Trophoblast cell (in vitro differentiated cells and primary cell): Measurements from ENCODE around the gene COBL.

Source experiments
- DNase-seq, 2 donors: peaks; one replicate each; pipeline ENCODE4 v3.0.0-alpha.2; 2016
- H2AFZ ChIP-seq: 2 replicates; pipeline ENCODE4 v1.6.1; 2013; ENCODE audit warnings: low read length, moderate library complexity, mild to moderate bottlenecking; ENCODE audit not compliant: insufficient read depth, poor library complexity
- H2AK5ac ChIP-seq: 2 replicates; pipeline ENCODE4 v1.6.1; 2013; ENCODE audit warnings: mild to moderate bottlenecking, low read length
- H2BK120ac ChIP-seq: 2 replicates; pipeline ENCODE4 v1.6.1; 2013; ENCODE audit warnings: low read length, mild to moderate bottlenecking, moderate library complexity; ENCODE audit not compliant: insufficient read depth, poor library complexity
- H2BK12ac ChIP-seq: 2 replicates; pipeline ENCODE4 v1.6.1; 2013; ENCODE audit warnings: mild to moderate bottlenecking, low read length, moderate library complexity
- H2BK5ac ChIP-seq: 2 replicates; pipeline ENCODE4 v1.6.1; 2013; ENCODE audit warnings: low read length, low read depth, moderate library complexity, mild to moderate bottlenecking; ENCODE audit not compliant: poor library complexity
- H3K14ac ChIP-seq: 2 replicates; pipeline ENCODE4 v1.6.1; 2013; ENCODE audit warnings: mild to moderate bottlenecking, low read length
- H3K18ac ChIP-seq: 2 replicates; pipeline ENCODE4 v1.6.1; 2013; ENCODE audit warnings: mild to moderate bottlenecking, low read length
- H3K23ac ChIP-seq: 2 replicates; pipeline ENCODE4 v1.6.1; 2013; ENCODE audit warnings: low read length
- H3K27ac ChIP-seq: 2 replicates; pipeline ENCODE4 v1.5.1; 2013; ENCODE audit warnings: low read depth, mild to moderate bottlenecking, inconsistent platforms, low read length, moderate library complexity
- H3K27me3 ChIP-seq: 2 replicates; pipeline ENCODE4 v1.6.1; 2013; ENCODE audit warnings: inconsistent platforms, mild to moderate bottlenecking, low read length, moderate library complexity; ENCODE audit not compliant: insufficient read depth
- H3K36me3 ChIP-seq, 2 experiments: 1 replicate in 1 of 2; 2 replicates in 1 of 2; pipeline ENCODE4 v1.6.1; 2013; ENCODE audit warnings: low read length in 2 of 2, mild to moderate bottlenecking in 2 of 2, moderate library complexity in 1 of 2; ENCODE audit not compliant: insufficient read depth in 2 of 2, control insufficient read depth in 1 of 2
- H3K4ac ChIP-seq: 2 replicates; pipeline ENCODE4 v1.6.1; 2013; ENCODE audit warnings: low read depth, mild to moderate bottlenecking, low read length, moderate library complexity
- H3K4me1 ChIP-seq, 2 experiments: 1 replicate in 1 of 2; 2 replicates in 1 of 2; pipeline ENCODE4 v1.6.1; 2013; ENCODE audit warnings: low read length in 2 of 2, mild to moderate bottlenecking in 2 of 2, moderate library complexity in 1 of 2; ENCODE audit not compliant: insufficient read depth in 2 of 2, control insufficient read depth in 1 of 2
- H3K4me2 ChIP-seq: 2 replicates; pipeline ENCODE4 v1.6.1; 2013; ENCODE audit warnings: inconsistent platforms, mild to moderate bottlenecking, low read length, moderate library complexity
- H3K4me3 ChIP-seq: 2 replicates; pipeline ENCODE4 v1.5.1; 2013; ENCODE audit warnings: mild to moderate bottlenecking, low read depth, low read length, inconsistent platforms
- H3K79me1 ChIP-seq: one replicate; pipeline ENCODE4 v1.6.1; 2013; ENCODE audit warnings: low read length
- H3K79me2 ChIP-seq: 2 replicates; pipeline ENCODE4 v1.6.1; 2013; ENCODE audit warnings: low read length, mild to moderate bottlenecking; ENCODE audit not compliant: control insufficient read depth, insufficient read depth, poor library complexity
- H3K9ac ChIP-seq: 2 replicates; pipeline ENCODE4 v1.6.1; 2013; ENCODE audit warnings: mild to moderate bottlenecking, low read length
- H3K9me3 ChIP-seq: 2 replicates; pipeline ENCODE4 v1.6.1; 2013; ENCODE audit warnings: low read depth, mild to moderate bottlenecking, control low read depth, inconsistent platforms, low read length; ENCODE audit not compliant: insufficient read depth
- H4K12ac ChIP-seq: 2 replicates; pipeline ENCODE4 v1.6.1; 2013; ENCODE audit warnings: low read depth, mild to moderate bottlenecking, low read length, moderate library complexity
- H4K8ac ChIP-seq: 2 replicates; pipeline ENCODE4 v1.6.1; 2013; ENCODE audit warnings: low read depth, mild to moderate bottlenecking, low read length, moderate library complexity
- H4K91ac ChIP-seq: one replicate; pipeline ENCODE4 v1.6.1; 2013; ENCODE audit warnings: low read depth, mild to moderate bottlenecking, low read length, moderate library complexity
- WGBS: extraction: QIAGEN DNeasy Blood & Tissue Kit; methylation state at CpG from one replicate; pipeline ENCODE4 v1.1.7; 2013; ENCODE audit warnings: missing lambda C conversion rate; ENCODE audit not compliant: insufficient read length, insufficient coverage; ENCODE audit errors: extremely low coverage; 5-methylcytosine and 5-hydroxymethylcytosine counted together

Gene COBL

DNA sequence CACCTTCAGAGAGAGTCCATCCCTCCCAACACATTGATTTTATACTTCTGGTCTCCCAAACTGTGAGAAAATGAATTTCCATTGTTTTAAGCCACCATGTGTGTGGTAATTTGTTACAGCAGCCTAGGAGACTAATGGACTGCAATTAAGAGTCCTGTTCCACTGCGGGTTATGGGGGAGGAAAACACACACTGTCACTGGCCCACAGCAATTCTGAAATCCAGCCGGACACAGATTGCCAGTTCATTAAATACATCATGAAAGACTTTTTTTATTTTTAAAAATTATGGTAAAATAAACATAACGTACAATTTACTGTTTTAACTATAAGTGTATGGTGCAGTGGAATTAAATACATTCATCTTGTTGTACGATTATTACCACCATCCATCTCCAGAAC, 340.5 kb downstream of the COBL start:
- Histone ChIP-seq H2BK5ac (no peak overlapping the region), H3K27me3 (no peaks in the 10 kb centered on the region), H3K79me1 (no peaks in the 10 kb centered on the region), H4K12ac (no peak overlapping the region), H3K4me3 (no peak overlapping the region), H2AK5ac (no peak overlapping the region), H3K4me1 (no peaks in the 10 kb centered on the region), H3K23ac (no peak overlapping the region), H2BK12ac (no peak overlapping the region), H3K79me2 (no peaks in the 10 kb centered on the region), H2AFZ (no peak overlapping the region), H4K8ac (no peak overlapping the region), H3K14ac (no peak overlapping the region), H3K36me3 (no peaks in the 10 kb centered on the region), H4K91ac (no peak overlapping the region), H3K4ac (no peak overlapping the region), H3K9me3 (no peaks in the 10 kb centered on the region), H3K27ac (no peak overlapping the region), H2BK120ac (no peak overlapping the region), H3K9ac (no peak overlapping the region), H3K18ac (no peak overlapping the region), H3K4me2 (no peak overlapping the region)
- no CpG with 5 or more reads among the region's 4 CpGs for WGBS
- DNase-seq = no peak

DNA sequence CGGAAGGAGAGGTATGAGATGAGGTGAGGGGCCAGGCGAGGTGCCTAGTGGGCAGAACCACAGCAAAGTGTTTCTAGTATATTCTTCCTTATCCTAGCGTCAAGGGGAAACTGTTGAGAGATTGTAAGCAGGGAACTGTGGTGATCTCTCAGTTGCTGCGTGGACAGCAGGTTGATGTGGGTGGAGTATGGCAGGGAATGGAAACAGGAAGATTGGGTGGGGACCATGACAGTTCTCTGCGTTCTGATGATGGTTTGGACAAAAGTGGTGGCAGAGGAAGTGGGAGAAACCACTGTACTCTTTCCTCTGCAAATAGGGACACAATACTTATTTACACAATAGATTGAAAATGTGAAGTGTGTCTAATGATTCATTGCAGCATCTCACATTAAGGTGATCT, 342.4 kb downstream of the COBL start:
- H3K23ac ChIP-seq = no peak overlapping the region
- no peak overlapping the region for H2AK5ac ChIP-seq
- H3K27me3 ChIP-seq = no peaks in the 10 kb centered on the region
- no peak overlapping the region for H4K8ac ChIP-seq
- H3K18ac ChIP-seq = no peak overlapping the region
- H3K9me3 ChIP-seq = no peaks in the 10 kb centered on the region
- no peak overlapping the region for H3K4ac ChIP-seq
- H3K4me2 ChIP-seq = no peak overlapping the region
- no peaks in the 10 kb centered on the region for H3K79me2 ChIP-seq
- no peak overlapping the region for H4K12ac ChIP-seq
- no peak overlapping the region for H3K14ac ChIP-seq
- H2AFZ ChIP-seq = no peak overlapping the region
- no CpG with 5 or more reads among the region's 5 CpGs for WGBS
- H3K36me3 ChIP-seq = no peaks in the 10 kb centered on the region
- no peaks in the 10 kb centered on the region for H3K79me1 ChIP-seq
- H4K91ac ChIP-seq = no peak overlapping the region
- H3K4me3 ChIP-seq = no peak overlapping the region
- H3K9ac ChIP-seq = no peak overlapping the region
- no peak overlapping the region for H3K27ac ChIP-seq
- H3K4me1 ChIP-seq = no peaks in the 10 kb centered on the region
- H2BK120ac ChIP-seq = no peak overlapping the region
- H2BK5ac ChIP-seq = no peak overlapping the region
- no peak for DNase-seq
- H2BK12ac ChIP-seq = no peak overlapping the region

DNA sequence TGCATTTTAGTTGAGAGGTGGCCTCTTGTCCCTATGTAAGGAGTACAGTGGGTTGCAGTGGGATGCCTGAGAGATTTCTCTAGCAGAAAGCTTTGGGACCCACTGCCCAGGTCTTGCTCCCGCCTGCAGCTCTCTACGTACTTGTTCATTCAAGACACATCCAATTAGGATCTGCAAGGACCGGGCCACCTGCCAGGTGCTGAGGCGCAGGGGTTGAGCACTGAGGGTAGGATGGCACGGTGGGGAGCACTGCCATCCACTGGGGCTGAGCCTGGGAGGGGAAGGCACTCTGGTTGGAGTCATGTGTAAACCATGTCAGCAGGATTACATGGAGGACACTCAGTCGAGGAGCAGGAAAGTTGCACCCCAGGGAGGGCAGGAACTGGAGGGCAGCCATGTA, 342.8 kb downstream of the COBL start:
- Histone ChIP-seq H2BK12ac (no peak overlapping the region), H3K14ac (no peak overlapping the region), H3K4me2 (no peak overlapping the region), H3K79me1 (no peaks in the 10 kb centered on the region), H3K4me1 (no peaks in the 10 kb centered on the region), H2BK120ac (no peak overlapping the region), H4K8ac (no peak overlapping the region), H3K79me2 (no peaks in the 10 kb centered on the region), H4K12ac (no peak overlapping the region), H3K27me3 (no peaks in the 10 kb centered on the region), H4K91ac (no peak overlapping the region), H3K4ac (no peak overlapping the region), H3K23ac (no peak overlapping the region), H3K9me3 (no peaks in the 10 kb centered on the region), H3K4me3 (no peak overlapping the region), H2BK5ac (no peak overlapping the region), H2AK5ac (no peak overlapping the region), H3K18ac (no peak overlapping the region), H3K27ac (no peak overlapping the region), H3K36me3 (no peaks in the 10 kb centered on the region), H3K9ac (no peak overlapping the region), H2AFZ (no peak overlapping the region)
- no peak for DNase-seq
- no CpG with 5 or more reads among the region's 6 CpGs for WGBS

DNA sequence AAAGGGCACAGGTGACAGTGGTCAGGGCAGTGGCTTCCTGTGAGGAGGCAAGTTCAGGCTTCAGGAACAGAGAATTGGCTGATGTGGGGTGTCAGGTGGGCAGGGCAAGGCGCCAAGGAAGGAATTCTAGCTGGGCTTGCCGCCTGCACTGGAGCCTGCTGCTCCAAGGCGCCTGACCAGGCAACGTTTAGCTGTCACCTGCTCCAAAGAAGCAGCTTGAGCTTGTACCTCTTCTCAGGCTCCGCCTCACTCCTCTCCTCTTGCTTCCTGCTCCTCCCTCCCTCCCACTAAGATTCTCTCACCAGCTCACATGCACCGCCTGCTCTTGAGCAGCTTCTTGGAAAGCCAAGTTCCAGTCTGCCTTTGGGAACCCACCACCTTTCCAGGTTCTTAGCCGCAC, 346.5 kb downstream of the COBL start:
- no peak overlapping the region for H3K14ac ChIP-seq
- H2BK120ac ChIP-seq = no peak overlapping the region
- H4K12ac ChIP-seq = no peak overlapping the region
- no peaks in the 10 kb centered on the region for H3K79me1 ChIP-seq
- no peak overlapping the region for H3K4ac ChIP-seq
- no peak overlapping the region for H3K4me2 ChIP-seq
- no peak overlapping the region for H2BK12ac ChIP-seq
- H3K36me3 ChIP-seq = no peaks in the 10 kb centered on the region
- no peak overlapping the region for H3K4me3 ChIP-seq
- no peaks in the 10 kb centered on the region for H3K4me1 ChIP-seq
- H2BK5ac ChIP-seq = no peak overlapping the region
- H3K27ac ChIP-seq = no peak overlapping the region
- H3K9ac ChIP-seq = peak overlapping the region; percentile 66
- no peak overlapping the region for H4K91ac ChIP-seq
- H3K79me2 ChIP-seq = no peaks in the 10 kb centered on the region
- H3K27me3 ChIP-seq = no peaks in the 10 kb centered on the region
- no peak overlapping the region for H2AFZ ChIP-seq
- no peak overlapping the region for H3K18ac ChIP-seq
- no peak overlapping the region for H3K23ac ChIP-seq
- DNase-seq = no peak
- WGBS = no CpG with 5 or more reads among the region's 7 CpGs
- H3K9me3 ChIP-seq = no peaks in the 10 kb centered on the region
- no peak overlapping the region for H4K8ac ChIP-seq
- H2AK5ac ChIP-seq = no peak overlapping the region
